ENCODE data around the gene THRSP.

DNA sequence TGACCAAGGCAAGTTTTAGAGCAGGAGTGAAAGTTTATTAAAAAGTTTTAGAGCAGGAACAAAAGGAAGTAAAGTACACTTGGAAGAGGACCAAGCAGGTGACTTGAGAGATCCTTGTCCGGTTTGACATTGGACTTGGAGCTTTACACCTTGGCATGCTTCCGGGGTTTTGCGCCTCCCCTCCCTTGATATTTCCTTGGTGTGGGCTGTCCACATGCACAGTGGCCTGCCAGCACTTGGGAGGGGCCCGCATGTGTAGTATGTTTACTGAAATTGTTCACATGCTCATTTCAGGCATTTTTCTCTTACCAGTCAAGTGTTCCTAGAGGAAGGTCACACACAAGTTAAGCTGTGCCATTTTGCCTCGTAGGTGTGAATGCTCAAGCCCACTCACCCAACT lies 19.0 kb upstream of the THRSP start:
- TF ChIP-seq, protein P1, sequence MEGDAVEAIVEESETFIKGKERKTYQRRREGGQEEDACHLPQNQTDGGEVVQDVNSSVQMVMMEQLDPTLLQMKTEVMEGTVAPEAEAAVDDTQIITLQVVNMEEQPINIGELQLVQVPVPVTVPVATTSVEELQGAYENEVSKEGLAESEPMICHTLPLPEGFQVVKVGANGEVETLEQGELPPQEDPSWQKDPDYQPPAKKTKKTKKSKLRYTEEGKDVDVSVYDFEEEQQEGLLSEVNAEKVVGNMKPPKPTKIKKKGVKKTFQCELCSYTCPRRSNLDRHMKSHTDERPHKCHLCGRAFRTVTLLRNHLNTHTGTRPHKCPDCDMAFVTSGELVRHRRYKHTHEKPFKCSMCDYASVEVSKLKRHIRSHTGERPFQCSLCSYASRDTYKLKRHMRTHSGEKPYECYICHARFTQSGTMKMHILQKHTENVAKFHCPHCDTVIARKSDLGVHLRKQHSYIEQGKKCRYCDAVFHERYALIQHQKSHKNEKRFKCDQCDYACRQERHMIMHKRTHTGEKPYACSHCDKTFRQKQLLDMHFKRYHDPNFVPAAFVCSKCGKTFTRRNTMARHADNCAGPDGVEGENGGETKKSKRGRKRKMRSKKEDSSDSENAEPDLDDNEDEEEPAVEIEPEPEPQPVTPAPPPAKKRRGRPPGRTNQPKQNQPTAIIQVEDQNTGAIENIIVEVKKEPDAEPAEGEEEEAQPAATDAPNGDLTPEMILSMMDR (IDR thresholded peaks at IDR 0.05): no peak
- TF ChIP-seq POLR2A (IDR thresholded peaks at IDR 0.05; ENCODE audit: low read depth): no peak

Data from esophagus muscularis mucosa (tissue), 3 donors.